ENCODE data around the gene CBLN1. TPM values are rescaled to one million over a fixed set of nuclear protein-coding genes. Genes with fewer than 3 reads are reported as not detected.
A peak's percentile ranks its signal among the peaks of the same experiment; 100 is the strongest.

CBLN1 gene
- total RNA-seq, 1 donor from 2014 or later = not detected

- no peaks in the 10 kb centered on the region for H3K9me3 Mint-ChIP-seq
- H3K4me3 Mint-ChIP-seq = peak overlapping the region; percentile 44
- H3K4me1 Mint-ChIP-seq = peaks cover 6% of the 10 kb centered on the region
- no peak overlapping the region for H3K27ac Mint-ChIP-seq
- H3K27me3 Mint-ChIP-seq (ENCODE audit: low read depth) = peaks cover 94% of the 10 kb centered on the region
- DNase-seq (ENCODE audit: low spot score in 2 of 2, unreplicated experiment in 2 of 2) = no peak
- H3K36me3 Mint-ChIP-seq = no peaks in the 10 kb centered on the region
- TF ChIP-seq CTCF (IDR thresholded peaks at IDR 0.05; ENCODE audit: unreplicated experiment) = no peak
Observed at GRCh38 chr16:49280105-49280741, 1.4 kb downstream of the CBLN1 start.

DNA sequence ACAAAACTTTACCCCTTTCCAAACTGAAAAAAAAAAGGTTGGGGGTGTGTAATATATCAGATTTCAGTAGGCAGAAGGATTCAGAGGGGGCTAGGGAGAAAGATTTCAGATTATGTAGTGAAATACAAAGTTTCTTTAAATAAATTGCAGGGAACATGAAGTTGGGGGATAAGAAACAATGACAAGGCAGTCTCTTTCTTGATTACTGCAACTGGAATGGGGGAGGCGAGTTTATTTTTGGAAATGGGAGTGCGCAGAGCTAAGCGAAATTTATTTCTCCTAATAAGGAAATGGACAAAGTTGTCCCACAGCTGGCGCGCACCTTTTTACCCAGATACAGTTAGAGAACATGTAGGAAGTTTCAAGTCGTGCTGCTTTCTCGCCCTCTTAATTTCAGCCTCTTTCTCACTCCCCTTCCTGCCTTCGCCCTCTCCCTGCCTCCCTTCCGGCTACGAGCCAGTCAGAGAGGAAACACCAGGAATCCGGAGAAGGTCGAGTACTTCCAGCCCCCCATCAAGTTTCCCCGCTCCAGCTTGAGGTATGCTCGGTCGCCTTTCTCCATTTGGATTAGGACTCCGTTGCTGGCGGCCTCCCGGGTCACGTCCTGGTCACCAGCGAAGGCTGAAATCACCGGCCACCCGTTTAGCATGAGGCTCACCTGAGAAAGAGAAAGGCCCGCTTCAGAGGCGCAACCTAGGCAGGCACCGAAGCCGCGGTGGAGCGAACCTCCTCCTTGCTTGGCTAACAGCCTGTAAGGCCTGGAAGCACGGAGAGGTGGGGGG is 2.5 kb downstream of the CBLN1 start:
- Mint-ChIP-seq H3K27ac (no peak overlapping the region), H3K4me1 (peaks cover 6% of the 10 kb centered on the region), H3K4me3 (no peak overlapping the region), H3K27me3 (ENCODE audit: low read depth) (peaks cover 94% of the 10 kb centered on the region), H3K36me3 (no peaks in the 10 kb centered on the region), H3K9me3 (no peaks in the 10 kb centered on the region)
- TF ChIP-seq CTCF (IDR thresholded peaks at IDR 0.05; ENCODE audit: unreplicated experiment) = no peak
- no peak for DNase-seq (ENCODE audit: low spot score in 2 of 2, unreplicated experiment in 2 of 2)

DNA sequence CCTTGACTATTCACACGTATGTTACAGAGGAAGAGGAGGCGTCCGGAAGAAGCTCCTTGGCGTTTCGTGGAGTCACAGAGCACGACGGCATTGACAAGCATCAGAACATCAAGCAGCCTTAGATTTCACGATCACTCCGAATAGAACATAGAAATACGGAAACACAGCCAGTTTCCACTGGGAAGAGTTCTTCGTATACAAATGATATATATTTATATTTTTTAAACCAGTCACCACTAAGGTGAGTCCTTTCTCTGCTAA is 3.1 kb downstream of the CBLN1 start:
- H3K4me1 Mint-ChIP-seq = peaks cover 6% of the 10 kb centered on the region
- H3K27ac Mint-ChIP-seq = no peak overlapping the region
- H3K4me3 Mint-ChIP-seq = no peak overlapping the region
- H3K36me3 Mint-ChIP-seq = no peaks in the 10 kb centered on the region
- no peak for TF ChIP-seq CTCF (IDR thresholded peaks at IDR 0.05; ENCODE audit: unreplicated experiment)
- no peak for DNase-seq (ENCODE audit: low spot score in 2 of 2, unreplicated experiment in 2 of 2)
- no peaks in the 10 kb centered on the region for H3K9me3 Mint-ChIP-seq
- peaks cover 94% of the 10 kb centered on the region for H3K27me3 Mint-ChIP-seq (ENCODE audit: low read depth)

DNA sequence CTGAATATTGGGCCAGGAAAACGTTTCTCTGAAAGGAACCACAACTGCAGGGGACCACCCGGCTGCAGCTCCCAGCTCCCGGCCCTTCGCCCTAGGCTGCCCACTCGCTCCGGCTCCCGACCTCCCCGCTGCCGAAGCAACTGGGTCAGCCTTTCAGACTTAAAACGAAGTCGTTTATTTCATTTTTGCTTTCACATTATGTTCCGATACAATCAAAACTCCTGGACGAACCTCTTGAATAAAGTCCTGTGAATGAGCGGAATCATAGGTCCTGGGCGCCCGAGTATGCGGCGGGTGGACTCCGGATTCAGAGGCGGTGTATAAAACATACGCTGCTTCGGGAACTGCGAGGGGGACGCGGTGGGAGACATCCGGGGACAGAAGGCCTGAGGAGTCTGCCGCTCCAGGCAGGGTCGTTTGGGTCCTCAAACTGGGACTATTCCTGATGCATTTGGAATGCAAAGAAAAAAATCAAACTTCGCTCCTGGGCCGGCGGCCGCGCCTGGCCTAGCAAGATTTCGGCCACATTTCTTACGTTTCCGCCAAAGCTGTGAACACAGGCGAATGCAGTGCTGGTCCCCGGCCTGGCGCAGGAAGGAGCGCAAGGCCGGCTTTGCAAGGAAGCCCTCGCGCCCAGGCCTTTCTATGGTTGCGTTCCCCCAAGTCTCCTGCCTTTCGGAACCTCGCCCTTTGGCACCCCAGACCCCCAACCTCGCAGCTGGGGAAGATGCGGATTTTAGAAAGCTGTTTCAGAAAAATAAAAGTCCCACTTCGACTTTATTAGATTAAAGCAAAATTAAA is 3.7 kb downstream of the CBLN1 start:
- Mint-ChIP-seq H3K27me3 (ENCODE audit: low read depth) (peaks cover 95% of the 10 kb centered on the region), H3K9me3 (no peaks in the 10 kb centered on the region), H3K4me3 (no peak overlapping the region), H3K36me3 (no peaks in the 10 kb centered on the region), H3K27ac (no peak overlapping the region), H3K4me1 (peaks cover 6% of the 10 kb centered on the region)
- TF ChIP-seq CTCF (IDR thresholded peaks at IDR 0.05; ENCODE audit: unreplicated experiment) = no peak
- DNase-seq (ENCODE audit: low spot score in 2 of 2, unreplicated experiment in 2 of 2) = no peak

DNA sequence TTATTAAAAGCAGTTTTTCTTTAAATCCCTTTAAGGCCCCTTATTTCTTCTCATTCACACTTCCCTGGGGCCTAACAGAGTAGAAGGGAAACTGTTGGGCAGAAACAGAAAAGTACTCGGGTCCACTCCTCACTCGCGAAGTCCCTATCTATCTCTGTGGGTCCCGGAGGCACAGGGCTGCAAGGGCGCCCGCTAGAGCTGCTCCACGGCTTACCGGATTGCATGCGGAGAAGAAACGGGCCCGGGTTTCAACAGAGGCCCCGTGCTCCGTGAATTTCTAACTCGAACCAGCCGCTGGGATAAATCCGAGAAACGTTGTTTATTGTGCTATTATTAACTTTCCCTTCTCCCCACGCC is 4.3 kb downstream of the CBLN1 start:
- H3K27me3 Mint-ChIP-seq (ENCODE audit: low read depth) = peaks cover 95% of the 10 kb centered on the region
- no peaks in the 10 kb centered on the region for H3K4me1 Mint-ChIP-seq
- no peak overlapping the region for H3K27ac Mint-ChIP-seq
- no peak overlapping the region for H3K4me3 Mint-ChIP-seq
- H3K36me3 Mint-ChIP-seq = no peaks in the 10 kb centered on the region
- H3K9me3 Mint-ChIP-seq = no peaks in the 10 kb centered on the region
- TF ChIP-seq CTCF (IDR thresholded peaks at IDR 0.05; ENCODE audit: unreplicated experiment) = no peak
- no peak for DNase-seq (ENCODE audit: low spot score in 2 of 2, unreplicated experiment in 2 of 2)

Data from mesothelial cell of epicardium (in vitro differentiated cells).